Natural killer cell (primary cell): Measurements from ENCODE around the gene DPP7. TPM values are rescaled to one million over a fixed set of nuclear protein-coding genes. Genes with fewer than 3 reads are reported as not detected.

Source experiments
- ATAC-seq, 3 donors: fragments of 150-1000 bp in 2 of 3; fragments of 200-7000 bp in 1 of 3; cut with Tn5 transposase; 1 replicate in 1 of 3; 2 replicates in 2 of 3; pipeline ENCODE4 v1.10.0; 2021; ENCODE audit warnings: mild to moderate bottlenecking in 2 of 3, moderate library complexity in 2 of 3
- DNase-seq, 2 donors: peaks; one replicate each; pipeline versions ENCODE4 v3.0.0 to v3.0.0-alpha.2; 2013 to 2021; ENCODE audit warnings: mixed read lengths in 1 of 2
- H3K27ac ChIP-seq: one replicate; pipeline ENCODE4 v1.5.1; 2013; ENCODE audit warnings: mild to moderate bottlenecking, low read length
- H3K27me3 ChIP-seq: one replicate; pipeline ENCODE4 v1.6.1; 2013; ENCODE audit warnings: low read length; ENCODE audit not compliant: control insufficient read depth, insufficient read depth
- H3K36me3 ChIP-seq: one replicate; pipeline ENCODE4 v1.6.1; 2013; ENCODE audit warnings: low read length; ENCODE audit not compliant: control insufficient read depth, insufficient read depth
- H3K4me1 ChIP-seq: one replicate; pipeline ENCODE4 v1.6.1; 2013; ENCODE audit warnings: low read length; ENCODE audit not compliant: control insufficient read depth, insufficient read depth
- H3K4me3 ChIP-seq: one replicate; pipeline ENCODE4 v1.5.1; 2013; ENCODE audit warnings: low read length
- H3K9me3 ChIP-seq: one replicate; pipeline ENCODE4 v1.6.1; 2013; ENCODE audit warnings: low read length; ENCODE audit not compliant: control insufficient read depth, insufficient read depth
- H3K27ac Mint-ChIP-seq, 2 donors: one replicate each; pipeline ENCODE4 v1.8.0; 2022; ENCODE audit warnings: mild to moderate bottlenecking in 2 of 2, mixed read lengths in 2 of 2, moderate library complexity in 1 of 2
- H3K27me3 Mint-ChIP-seq, 2 donors: one replicate each; pipeline ENCODE4 v1.8.0; 2022; ENCODE audit warnings: low read depth in 2 of 2, mixed read lengths in 2 of 2
- H3K36me3 Mint-ChIP-seq: one replicate; pipeline ENCODE4 v1.8.0; 2022; ENCODE audit warnings: mixed read lengths
- H3K4me1 Mint-ChIP-seq, 2 donors: one replicate each; pipeline ENCODE4 v1.8.0; 2022; ENCODE audit warnings: mixed read lengths in 2 of 2
- H3K4me3 Mint-ChIP-seq: one replicate; pipeline ENCODE4 v1.8.0; 2022; ENCODE audit warnings: mild to moderate bottlenecking, moderate library complexity, mixed read lengths
- H3K9me3 Mint-ChIP-seq, 2 donors: one replicate each; pipeline ENCODE4 v1.8.0; 2022; ENCODE audit warnings: mixed read lengths in 2 of 2
- CTCF ChIP-seq: fragments of 200-600 bp; IDR thresholded peaks from one replicate; pipeline ENCODE4 v1.8.0; 2022; ENCODE audit warnings: antibody characterized with exemption
- WGBS: methylation state at CpG from one replicate; pipeline ENCODE4 v1.1.7; 2013; ENCODE audit warnings: missing lambda C conversion rate; ENCODE audit not compliant: insufficient coverage; 5-methylcytosine and 5-hydroxymethylcytosine counted together
- intact Hi-C: fragments of 100-400 bp; cut with micrococcal nuclease; formaldehyde crosslinking; loops from one replicate; pipeline ENCODE4 v1.14.2; 2022
- total RNA-seq, 4 donors: library from RNA; stranded (reverse); fragments of 120-200 nt in 1 of 4; gene quantifications; one replicate each; pipeline versions ENCODE4 v1.2.3 to v1.2.4, GENCODE V29; 2013 to 2022

Gene DPP7
- total RNA-seq, 3 donors from 2014 or later (not counting 1 experiment from before 2014, with no cell fraction given) = 233 to 264 (median 251) TPM

- ATAC-seq (no peak), DNase-seq (no peak)
- H3K4me1 Mint-ChIP-seq = peaks cover 22 to 24% of the 10 kb centered on the region in 2 donors
- peak overlapping the region; percentile 86 for H3K4me3 Mint-ChIP-seq
- peaks cover 3% of the 10 kb centered on the region for H3K9me3 ChIP-seq
- H3K27me3 ChIP-seq = no peaks in the 10 kb centered on the region
- TF ChIP-seq CTCF = no peak
- no peaks in the 10 kb centered on the region for H3K36me3 Mint-ChIP-seq
- no peak overlapping the region for H3K27ac ChIP-seq
- peak overlapping the region; percentile 36 to 70 for H3K27ac Mint-ChIP-seq
- 9% methylated on average over 58 of the region's 58 CpGs for WGBS
- intact Hi-C loops = no loop called here
- H3K27me3 Mint-ChIP-seq = peaks cover 6 to 7% of the 10 kb centered on the region in 2 donors
- no peaks in the 10 kb centered on the region for H3K9me3 Mint-ChIP-seq
- no peaks in the 10 kb centered on the region for H3K36me3 ChIP-seq
- H3K4me1 ChIP-seq = peaks cover 35% of the 10 kb centered on the region
- H3K4me3 ChIP-seq = peak overlapping the region; percentile 62
Measured at GRCh38 chr9:137130176-137130755, 15.7 kb upstream of the DPP7 start.

- H3K9me3 ChIP-seq = peaks cover 3% of the 10 kb centered on the region
- peak overlapping the region; percentile 62 for H3K4me3 ChIP-seq
- H3K27me3 ChIP-seq = no peaks in the 10 kb centered on the region
- intact Hi-C loops = loop anchor here (5.0 kb wide), 1 partner anchor 93 kb away; the partner anchor contains the start of gene RNF208
- Mint-ChIP-seq H3K4me1 (peaks cover 22 to 24% of the 10 kb centered on the region in 2 donors), H3K36me3 (no peaks in the 10 kb centered on the region), H3K27ac (peak overlapping the region in 1 of 2 donors; percentile 96), H3K27me3 (peaks cover 6 to 7% of the 10 kb centered on the region in 2 donors), H3K9me3 (no peaks in the 10 kb centered on the region), H3K4me3 (peak overlapping the region; percentile 79)
- H3K36me3 ChIP-seq = no peaks in the 10 kb centered on the region
- TF ChIP-seq CTCF = no peak
- peak; percentile 80 to 96 for DNase-seq
- peak; percentile 96 to 99 (median 97) for ATAC-seq
- H3K4me1 ChIP-seq = peaks cover 35% of the 10 kb centered on the region
- WGBS = under 1% methylated on average over 86 of the region's 86 CpGs
- peak overlapping the region; percentile 63 for H3K27ac ChIP-seq
Measured at GRCh38 chr9:137129456-137130175, 15.1 kb upstream of the DPP7 start.

- intact Hi-C loops = loop anchor here (5.0 kb wide), 1 partner anchor 93 kb away; the partner anchor contains the start of gene RNF208
- Mint-ChIP-seq H3K27ac (peak overlapping the region; percentile 79 to 96), H3K4me1 (peaks cover 22 to 24% of the 10 kb centered on the region in 2 donors), H3K27me3 (peaks cover 6 to 7% of the 10 kb centered on the region in 2 donors), H3K9me3 (no peaks in the 10 kb centered on the region), H3K4me3 (peak overlapping the region; percentile 88), H3K36me3 (no peaks in the 10 kb centered on the region)
- WGBS = 14% methylated on average over 37 of the region's 37 CpGs
- peak in 1 of 2 donors; percentile 65 for DNase-seq
- Histone ChIP-seq H3K27ac (peak overlapping the region; percentile 53), H3K36me3 (no peaks in the 10 kb centered on the region), H3K27me3 (no peaks in the 10 kb centered on the region), H3K4me3 (peak overlapping the region; percentile 62), H3K4me1 (peaks cover 35% of the 10 kb centered on the region), H3K9me3 (peaks cover 3% of the 10 kb centered on the region)
- no peak for ATAC-seq
- no peak for TF ChIP-seq CTCF
Measured at GRCh38 chr9:137128862-137129455, 14.4 kb upstream of the DPP7 start.
